Subcutaneous abdominal adipose tissue (tissue), 5 donors: ENCODE data around the gene HMG20B.
"Not testable (repeated sequence)": the region's sequence is repeated elsewhere in the genome, so short reads cannot be mapped to it uniquely, and the experiment has no call there.

Experiments used
- H3K27ac ChIP-seq: one replicate; pipeline ENCODE4 v1.7.0; 2013; ENCODE audit warnings: low read depth, mild to moderate bottlenecking, inconsistent platforms, low read length, moderate library complexity
- H3K27me3 ChIP-seq, 5 donors: one replicate each; pipeline ENCODE4 v1.7.0; 2013; ENCODE audit warnings: low read length in 5 of 5, inconsistent platforms in 1 of 5; ENCODE audit not compliant: control insufficient read depth in 5 of 5, insufficient read depth in 4 of 5
- H3K36me3 ChIP-seq, 5 donors: one replicate each; pipeline ENCODE4 v1.7.0; 2013; ENCODE audit warnings: low read length in 5 of 5; ENCODE audit not compliant: control insufficient read depth in 5 of 5, insufficient read depth in 5 of 5
- H3K4me1 ChIP-seq, 5 donors: one replicate each; pipeline ENCODE4 v1.7.0; 2013; ENCODE audit warnings: low read length in 5 of 5, mild to moderate bottlenecking in 3 of 5, moderate library complexity in 1 of 5; ENCODE audit not compliant: control insufficient read depth in 5 of 5, insufficient read depth in 5 of 5
- H3K4me3 ChIP-seq, 5 donors: one replicate each; pipeline ENCODE4 v1.7.0; 2013; ENCODE audit warnings: low read length in 5 of 5, low read depth in 1 of 5
- H3K9ac ChIP-seq, 5 donors: one replicate each; pipeline ENCODE4 v1.7.0; 2013; ENCODE audit warnings: low read length in 5 of 5, mild to moderate bottlenecking in 4 of 5, moderate library complexity in 3 of 5
- H3K9me3 ChIP-seq, 5 donors: one replicate each; pipeline ENCODE4 v1.7.0; 2013; ENCODE audit warnings: low read length in 5 of 5; ENCODE audit not compliant: control insufficient read depth in 5 of 5
- donor health status: healthy.
- donor health status: healthy.
- donor health status: healthy.
- donor health status: healthy.
- donor health status: healthy.

Gene HMG20B

DNA sequence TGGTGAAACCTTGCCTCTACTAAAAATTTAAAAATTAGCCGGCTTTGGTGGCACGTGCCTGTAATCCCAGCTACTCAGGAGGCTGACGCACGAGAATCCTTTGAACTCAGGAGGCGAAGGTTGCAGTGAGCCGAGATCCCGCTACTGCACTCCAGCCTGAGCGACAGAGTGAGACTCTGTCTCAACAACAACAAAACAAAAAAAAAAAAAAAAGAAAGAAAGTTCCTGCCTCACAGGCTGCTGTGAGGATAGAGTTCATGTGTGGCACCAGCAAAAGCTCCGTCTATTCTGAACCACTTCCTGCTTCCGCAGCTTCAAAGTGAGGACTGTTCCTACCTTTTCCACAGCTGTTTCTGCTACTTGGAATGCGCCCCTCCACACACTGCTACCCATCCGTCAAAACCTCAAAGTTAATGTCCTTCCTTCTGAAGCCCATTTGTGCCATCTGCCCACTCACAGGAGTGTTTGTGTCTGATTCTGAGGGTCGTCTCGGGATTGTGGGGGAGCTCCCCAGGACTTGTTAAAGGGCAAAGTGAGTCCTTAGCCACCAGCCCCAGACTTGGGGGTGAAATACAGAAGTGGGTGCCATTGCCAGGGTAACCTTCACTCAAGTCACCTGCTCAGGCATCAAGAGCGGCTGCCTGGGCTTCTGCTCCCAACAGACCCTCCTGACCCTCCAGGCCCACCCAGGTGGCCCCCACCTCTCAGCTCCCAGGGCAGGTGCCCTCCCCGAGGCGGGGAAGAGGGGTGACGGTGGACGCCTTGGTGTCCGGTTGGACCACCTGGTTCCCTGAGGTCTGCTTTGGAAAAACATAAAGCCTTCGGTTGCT is 18.3 kb upstream of the HMG20B start:
- no peaks in the 10 kb centered on the region for H3K27me3 ChIP-seq
- H3K4me3 ChIP-seq: peak overlapping the region in 4 of 5 donors; percentile 7 to 32 (median 22)
- H3K9me3 ChIP-seq: no peaks in the 10 kb centered on the region
- peak overlapping the region in 2 of 5 donors; percentile 47 to 61 for H3K9ac ChIP-seq
- peak overlapping the region; percentile 6 for H3K27ac ChIP-seq
- peaks cover 0 to 11% (median 0%) of the 10 kb centered on the region in 5 donors for H3K36me3 ChIP-seq
- H3K4me1 ChIP-seq: peaks cover 0 to 54% (median 42%) of the 10 kb centered on the region in 5 donors

DNA sequence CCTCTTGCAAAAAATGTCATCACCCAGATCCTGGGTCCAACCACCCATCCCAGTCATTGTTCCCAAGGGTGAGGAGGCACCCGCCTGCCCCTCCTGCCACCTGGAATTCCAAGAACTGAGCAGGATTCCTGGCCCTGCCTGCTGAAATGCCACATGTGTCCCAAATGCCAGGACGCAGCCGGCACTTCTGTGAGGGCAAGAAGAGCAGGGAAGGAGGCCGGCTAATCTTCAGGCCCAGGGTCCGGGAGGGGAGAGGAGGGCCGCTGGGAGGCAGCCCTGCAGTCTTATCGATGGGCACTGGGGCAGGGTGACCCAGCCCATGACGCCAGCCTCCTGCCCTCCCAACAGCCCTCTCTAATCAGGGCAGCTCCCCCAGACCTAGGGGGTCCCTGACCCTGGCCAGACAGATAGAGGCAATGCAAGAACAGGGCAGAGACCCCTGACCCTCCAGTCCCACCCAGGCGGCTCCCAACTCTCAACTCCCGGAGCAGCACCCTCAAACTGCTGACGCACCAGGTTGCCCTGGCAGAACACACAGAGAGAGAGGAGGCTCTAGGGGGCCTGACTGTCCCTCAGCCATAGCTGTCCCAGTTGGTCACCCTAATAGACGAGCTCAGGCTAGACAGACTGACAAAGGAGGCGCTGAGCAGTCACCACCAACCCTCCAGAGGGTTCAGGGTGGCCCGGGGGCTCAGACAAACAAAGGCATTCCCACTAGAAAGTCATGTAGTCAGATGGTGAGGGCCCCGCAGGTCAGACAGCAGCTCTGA is 16.9 kb upstream of the HMG20B start:
- no peaks in the 10 kb centered on the region for H3K27me3 ChIP-seq
- H3K36me3 ChIP-seq: peaks cover 0 to 5% (median 0%) of the 10 kb centered on the region in 5 donors
- H3K27ac ChIP-seq: peak overlapping the region; percentile 23
- no peaks in the 10 kb centered on the region for H3K9me3 ChIP-seq
- peak overlapping the region in 4 of 5 donors; percentile 79 to 97 (median 86) for H3K9ac ChIP-seq
- peaks cover 0 to 54% (median 42%) of the 10 kb centered on the region in 5 donors for H3K4me1 ChIP-seq
- H3K4me3 ChIP-seq: peak overlapping the region; percentile 87 to 99 (median 96)

DNA sequence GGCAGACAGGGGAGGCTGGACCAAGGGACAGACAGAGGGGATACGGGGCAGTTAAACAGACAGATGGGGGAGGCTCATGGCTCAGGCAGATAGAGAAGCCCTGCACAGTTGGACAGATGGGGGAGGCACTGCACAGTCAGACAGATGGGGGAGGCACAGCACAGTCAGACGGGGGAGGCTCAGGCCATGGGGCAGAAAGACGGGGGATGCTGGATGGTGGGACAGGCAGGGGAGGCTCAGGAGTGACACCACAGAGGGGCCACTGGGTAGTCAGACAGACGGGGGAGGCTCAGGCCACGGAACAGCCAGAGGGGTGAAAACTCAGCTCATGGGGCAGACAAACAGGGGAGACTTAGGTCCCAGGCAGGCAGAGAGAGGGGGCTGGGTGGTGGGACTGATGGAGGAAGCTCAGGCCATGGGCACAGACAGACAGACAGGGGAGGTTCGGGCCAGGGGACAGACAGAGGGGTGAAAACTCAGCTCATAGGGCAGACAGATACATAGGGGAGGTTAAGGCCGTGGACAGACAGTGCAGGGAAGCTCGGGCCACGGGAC is 16.2 kb upstream of the HMG20B start:
- no peaks in the 10 kb centered on the region for H3K36me3 ChIP-seq
- H3K4me3 ChIP-seq: peak overlapping the region; percentile 87 to 99 (median 96)
- H3K27ac ChIP-seq: peak overlapping the region; percentile 23
- peaks cover 0 to 54% (median 42%) of the 10 kb centered on the region in 5 donors for H3K4me1 ChIP-seq
- no peaks in the 10 kb centered on the region for H3K27me3 ChIP-seq
- no peaks in the 10 kb centered on the region for H3K9me3 ChIP-seq
- H3K9ac ChIP-seq: peak overlapping the region; percentile 79 to 97 (median 87)

DNA sequence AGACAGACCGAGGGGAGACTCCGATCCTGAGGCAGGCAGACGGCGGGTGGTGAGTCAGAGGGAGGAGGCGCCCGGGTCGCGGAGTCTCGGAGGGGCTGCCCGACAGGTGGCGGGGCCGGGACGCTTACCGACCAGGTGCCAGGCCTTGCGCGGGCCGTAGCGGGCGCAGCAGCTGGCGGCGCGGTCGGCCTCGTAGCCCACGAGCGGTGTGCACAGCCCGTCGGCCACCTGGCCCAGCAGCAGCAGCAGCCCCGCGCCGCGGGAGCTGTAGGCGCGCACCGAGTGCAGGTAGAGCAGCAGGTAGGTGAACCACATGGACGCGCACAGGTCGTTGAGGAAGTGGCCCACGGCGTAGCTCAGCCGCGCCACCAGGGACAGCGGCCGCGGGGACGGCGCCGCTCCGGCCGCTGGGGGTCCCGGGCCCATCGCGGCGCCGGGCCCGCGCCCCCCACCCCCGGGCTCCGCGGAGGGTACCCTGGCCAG is 15.7 kb upstream of the HMG20B start:
- no peaks in the 10 kb centered on the region for H3K36me3 ChIP-seq
- peak overlapping the region; percentile 87 to 99 (median 96) for H3K4me3 ChIP-seq
- H3K9me3 ChIP-seq: no peaks in the 10 kb centered on the region
- H3K27ac ChIP-seq: peak overlapping the region; percentile 23
- peaks cover 0 to 54% (median 42%) of the 10 kb centered on the region in 5 donors for H3K4me1 ChIP-seq
- H3K9ac ChIP-seq: peak overlapping the region; percentile 79 to 97 (median 87)
- H3K27me3 ChIP-seq: no peaks in the 10 kb centered on the region

DNA sequence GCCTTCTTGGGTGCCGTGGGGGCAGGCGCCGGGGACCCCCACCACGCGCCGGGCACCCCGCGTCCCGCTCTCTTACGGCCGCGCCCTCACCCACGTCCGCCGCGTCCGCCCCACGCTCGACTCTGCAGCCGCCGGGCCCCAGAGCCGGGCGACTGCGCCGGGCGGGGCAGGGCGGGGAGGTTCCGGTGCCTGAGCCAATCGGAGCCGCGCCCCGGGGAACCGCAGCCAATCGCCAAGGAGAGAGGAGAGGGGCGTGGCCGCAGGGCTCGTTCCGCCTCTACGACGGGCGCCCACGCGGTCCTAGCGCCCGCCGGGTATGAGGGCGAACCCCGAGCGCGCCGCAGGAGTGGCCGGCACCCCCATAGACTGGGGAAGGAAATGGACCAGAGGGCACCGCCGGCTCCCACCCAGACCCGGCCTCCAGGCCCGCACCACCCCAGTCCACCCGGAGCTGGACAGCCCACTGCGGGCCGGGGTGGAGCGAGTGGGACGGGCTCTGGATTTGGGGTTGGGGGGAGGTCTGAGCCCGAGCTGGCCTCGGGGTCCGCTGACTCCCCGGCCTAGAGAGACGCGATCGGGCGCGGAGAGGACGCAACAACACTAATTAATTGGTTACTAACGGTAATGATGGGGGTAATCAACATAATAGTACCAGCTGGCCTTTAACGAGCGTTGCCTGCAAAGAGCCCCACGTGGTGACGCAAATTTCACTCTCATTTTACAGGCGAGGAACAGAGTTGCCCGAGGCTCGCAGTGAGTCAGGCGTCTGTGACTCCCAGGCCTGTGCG is 15.1 kb upstream of the HMG20B start, which contains the start of gene MFSD12:
MFSD12 (minus strand) TSS at position 126 of the 788 bp plus-strand sequence. CDS start 183 bp downstream, outside the sequence.
- Histone ChIP-seq H3K4me3 (peak within 1 kb of the TSS; percentile 87 to 99 (median 96)), H3K27me3 (no peaks in the 10 kb centered on the region), H3K4me1 (peaks cover 0 to 51% (median 41%) of the 10 kb centered on the region in 5 donors)

DNA sequence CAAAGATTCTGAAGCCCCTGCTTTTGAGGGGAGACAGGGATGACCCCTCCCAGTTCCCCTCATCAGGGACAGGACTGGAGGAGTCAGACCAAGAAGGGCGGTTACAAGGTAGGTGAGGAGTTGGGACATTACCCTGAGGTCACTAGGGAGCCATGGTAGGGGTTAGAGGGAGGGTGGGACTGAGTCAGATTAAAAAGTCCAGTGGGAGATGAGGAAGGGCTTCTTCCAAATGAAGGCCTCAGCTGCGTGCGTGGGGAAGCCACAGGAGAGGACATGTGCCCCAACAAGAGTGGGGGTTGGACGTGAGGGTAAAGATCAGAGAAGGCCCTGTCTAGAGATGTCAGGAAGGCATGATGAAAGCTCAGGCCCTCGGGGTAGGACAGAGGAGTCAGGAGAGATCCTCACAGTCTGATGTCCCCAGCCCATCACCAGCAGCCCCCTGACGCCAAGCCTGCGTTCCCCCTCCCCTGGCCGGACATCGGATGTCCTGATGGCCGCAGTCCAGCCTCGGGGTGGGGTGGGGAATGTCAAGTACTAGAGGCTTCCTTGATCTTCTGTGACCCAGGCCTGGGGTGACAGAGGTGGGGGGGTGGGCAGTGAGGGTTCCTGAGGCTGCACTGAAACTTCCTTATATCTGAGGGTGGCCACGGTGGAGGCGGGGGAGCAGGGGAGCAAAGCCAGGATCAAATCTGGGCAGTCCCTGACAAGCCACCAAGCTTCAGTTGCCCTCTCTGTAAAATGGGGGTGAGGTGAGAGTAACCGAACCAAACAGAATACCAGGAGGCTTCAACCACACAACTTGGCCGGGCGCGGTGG is 8.8 kb upstream of the HMG20B start:
- Histone ChIP-seq H3K27me3 (no peaks in the 10 kb centered on the region), H3K36me3 (no peaks in the 10 kb centered on the region), H3K9ac (no peak overlapping the region), H3K4me3 (no peak overlapping the region), H3K4me1 (peaks cover 0 to under 1% (median 0%) of the 10 kb centered on the region in 5 donors), H3K9me3 (no peaks in the 10 kb centered on the region), H3K27ac (no peak overlapping the region)

More for the DNA sequence above, 15.1 kb upstream of the HMG20B start, which contains the start of gene MFSD12:
- no peaks in the 10 kb centered on the region for H3K9me3 ChIP-seq
- H3K9ac ChIP-seq: peak within 1 kb of the TSS; percentile 79 to 97 (median 87)
- H3K27ac ChIP-seq: peak within 1 kb of the TSS; percentile 46
- H3K36me3 ChIP-seq: no peaks in the 10 kb centered on the region

DNA sequence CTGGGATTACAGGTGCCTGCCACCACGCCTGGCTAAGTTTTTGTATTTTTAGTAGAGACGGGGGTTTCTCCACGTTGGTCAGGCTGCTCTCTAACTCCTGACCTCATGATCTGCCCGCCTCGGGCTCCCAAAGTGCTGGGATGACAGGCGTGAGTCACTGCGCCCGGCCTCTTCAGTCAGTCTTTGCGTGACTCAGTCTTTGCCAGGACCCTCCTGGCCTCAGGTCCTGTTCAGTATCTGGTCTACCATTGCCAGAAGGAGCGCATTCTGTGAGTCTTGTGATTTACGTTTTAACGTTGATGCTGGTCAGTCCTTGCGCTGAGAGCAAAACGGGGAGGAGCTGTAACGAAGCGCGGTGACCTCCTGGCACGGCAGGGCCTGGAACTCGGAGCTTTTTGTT is 7.6 kb upstream of the HMG20B start:
- Histone ChIP-seq H3K27me3 (no peaks in the 10 kb centered on the region), H3K4me3 (no peak overlapping the region), H3K27ac (no peak overlapping the region), H3K36me3 (no peaks in the 10 kb centered on the region), H3K9ac (no peak overlapping the region), H3K9me3 (no peaks in the 10 kb centered on the region), H3K4me1 (no peaks in the 10 kb centered on the region)

DNA sequence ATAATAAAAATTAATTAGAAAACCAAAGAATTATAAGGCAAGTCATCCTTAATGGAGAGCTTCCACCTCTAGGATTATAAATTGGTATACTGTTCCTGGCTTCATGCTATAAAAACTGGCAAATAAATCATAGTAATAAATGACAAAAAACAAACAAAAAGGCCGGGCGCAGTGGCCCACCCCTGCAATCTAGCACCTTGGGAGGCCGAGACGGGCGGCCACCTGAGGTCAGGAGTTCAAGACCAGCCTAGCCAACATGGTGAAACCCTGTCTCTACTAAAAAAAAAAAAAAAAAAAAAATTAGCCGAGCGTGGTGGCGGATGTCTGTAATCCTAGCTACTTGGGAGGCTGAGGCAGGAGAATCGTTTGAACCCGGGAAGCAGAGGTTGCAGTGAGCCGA is 2.7 kb upstream of the HMG20B start:
- not testable (repeated sequence) for H3K9me3 ChIP-seq, H3K27ac ChIP-seq, H3K9ac ChIP-seq, H3K36me3 ChIP-seq, H3K4me3 ChIP-seq, H3K27me3 ChIP-seq
- peaks cover 1 to 18% (median 16%) of the 10 kb centered on the region in 5 donors for H3K4me1 ChIP-seq
